Transverse colon (tissue), 4 donors: ENCODE data around the gene CRYBG1. TPM values are rescaled to one million over a fixed set of nuclear protein-coding genes. Genes with fewer than 3 reads are reported as not detected.

Experiments used
- DNase-seq: peaks from one replicate; pipeline ENCODE4 v3.0.0-alpha.2; 2019
- H3K27ac ChIP-seq, 4 donors: fragments of 200-600 bp; sonication (generic); 2 replicates each; pipeline ENCODE4 v1.5.1; 2016 to 2018; ENCODE audit warnings: inconsistent platforms in 4 of 4
- H3K27me3 ChIP-seq: fragments of 200-600 bp; sonication (generic); 2 replicates; pipeline ENCODE4 v1.5.1; 2017; ENCODE audit warnings: inconsistent platforms
- H3K36me3 ChIP-seq, 4 donors: fragments of 200-600 bp; sonication (generic); 2 replicates each; pipeline ENCODE4 v1.5.1; 2017 to 2019; ENCODE audit warnings: inconsistent platforms in 4 of 4
- H3K4me1 ChIP-seq, 4 donors: fragments of 200-600 bp; sonication (generic); 2 replicates each; pipeline ENCODE4 v1.5.1; 2017 to 2020; ENCODE audit warnings: inconsistent platforms in 4 of 4
- H3K4me3 ChIP-seq, 4 donors: fragments of 200-600 bp; sonication (generic); 1 replicate in 1 of 4; 2 replicates in 3 of 4; pipeline versions ENCODE4 v1.5.1 to v1.6.1; 2017 to 2019; ENCODE audit warnings: inconsistent platforms in 4 of 4
- H3K9me3 ChIP-seq, 2 donors: fragments of 200-600 bp; sonication (generic); 2 replicates each; pipeline ENCODE4 v1.5.1; 2017 to 2019; ENCODE audit warnings: inconsistent platforms in 2 of 2
- CTCF ChIP-seq, 5 experiments: fragments of 200-600 bp in 3 of 5; fragments of 450-650 bp in 2 of 5; sonication (generic) in 3 of 5; IDR thresholded peaks; 1 replicate in 2 of 5; 2 replicates in 3 of 5; pipeline ENCODE4 v1.5.1; 2016 to 2017; ENCODE audit warnings: antibody characterized with exemption in 5 of 5, inconsistent platforms in 3 of 5, mild to moderate bottlenecking in 2 of 5, moderate library complexity in 1 of 5
- EP300 ChIP-seq: sonication (generic); formaldehyde crosslinking; IDR thresholded peaks from one replicate; pipeline ENCODE4 v1.6.1; 2017; ENCODE audit warnings: antibody characterized with exemption, low read depth
- POLR2A ChIP-seq: fragments of 450-650 bp; IDR thresholded peaks from one replicate; pipeline ENCODE4 v1.6.1; 2016; ENCODE audit warnings: antibody characterized with exemption, mild to moderate bottlenecking, moderate library complexity
- POLR2AphosphoS5 ChIP-seq, 3 donors: sonication (generic); formaldehyde crosslinking; IDR thresholded peaks; one replicate each; pipeline ENCODE4 v1.6.1; 2016; ENCODE audit warnings: antibody characterized with exemption in 3 of 3
- WGBS, 2 donors: methylation state at CpG; one replicate each; pipeline ENCODE4 v1.1.5; 2018; ENCODE audit warnings: low coverage in 1 of 2; 5-methylcytosine and 5-hydroxymethylcytosine counted together
- in situ Hi-C, 4 donors: fragments of 200-750 bp; cut with MboI; loops; one replicate each; pipeline versions ENCODE4 v1.15.0 to v1.15.1; 2017; ENCODE audit warnings: low sequenced_read_pairs in 3 of 4, low pct_ligation_motif_present in 1 of 4, low pct_unique_long_range_greater_than_20kb in 1 of 4
- intact Hi-C: fragments of 100-400 bp; cut with DNase I; formaldehyde crosslinking; loops from one replicate; pipeline ENCODE4 v1.15.1; 2023; ENCODE audit warnings: low total_unique reads
- total RNA-seq, 4 donors: library from RNA; depleted of rRNA; stranded (reverse); fragments of >200 nt; gene quantifications; one replicate each; pipeline ENCODE4 v1.1.0, GENCODE V29; 2016

Gene CRYBG1
- total RNA-seq, result 100 to 1,000 TPM in 1 of 4 donors, 10 to 100 TPM in 3; 64.3 to 112 (median 70.2) TPM

- in situ Hi-C loops, result no loop called here
- TF ChIP-seq EP300, result no peak
- peak in 1 of 3 donors; percentile 14 for TF ChIP-seq POLR2AphosphoS5 (IDR thresholded peaks at IDR 0.05)
- TF ChIP-seq CTCF (IDR thresholded peaks at IDR 0.05), result peak; percentile 61 to 98 (median 85)
- TF ChIP-seq POLR2A, result no peak
- H3K9me3 ChIP-seq, result no peaks in the 10 kb centered on the region
- peaks cover 0 to 18% (median 14%) of the 10 kb centered on the region in 4 donors for H3K4me1 ChIP-seq
- WGBS, 2 donors, result 20% methylated on average over 1 of the region's 66 CpGs; no CpG with 5 or more reads in 1 of the 2 donors
- peaks cover 39% of the 10 kb centered on the region for H3K27me3 ChIP-seq
- DNase-seq, result peak; percentile 86
- H3K4me3 ChIP-seq, result peak within 1 kb of the TSS; percentile 42 to 70 (median 64)
- no peaks in the 10 kb centered on the region for H3K36me3 ChIP-seq
- intact Hi-C loops, result no loop called here
- peak within 1 kb of the TSS; percentile 48 to 78 (median 54) for H3K27ac ChIP-seq
These were observed at the start of gene CRYBG1 for GRCh38 chr6:106360410-106360988. Gene CRYBG1 (plus strand): TSS chr6:106360717. CDS start chr6:106360909, 192 bp downstream.

GRCh38 chr6:106315765-106316374 is 44.6 kb upstream of the CRYBG1 start:
- WGBS, 2 donors, result 63 to 69% methylated on average over 4 to 6 of the region's 6 CpGs
- no peak for DNase-seq
- no peak for TF ChIP-seq POLR2AphosphoS5 (IDR thresholded peaks at IDR 0.05)
- TF ChIP-seq POLR2A, result no peak
- TF ChIP-seq CTCF (IDR thresholded peaks at IDR 0.05), result no peak
- no peak for TF ChIP-seq EP300
- intact Hi-C loops, result no loop called here
- no peak overlapping the region for H3K27ac ChIP-seq
- in situ Hi-C loops, result no loop called here
- H3K4me3 ChIP-seq, result no peak overlapping the region
- no peaks in the 10 kb centered on the region for H3K9me3 ChIP-seq
- H3K27me3 ChIP-seq, result no peaks in the 10 kb centered on the region
- H3K4me1 ChIP-seq, result peaks cover 0 to 11% (median 3%) of the 10 kb centered on the region in 4 donors
- peaks cover 0 to 15% (median 7%) of the 10 kb centered on the region in 4 donors for H3K36me3 ChIP-seq

GRCh38 chr6:106316375-106316766 is 44.1 kb upstream of the CRYBG1 start:
- TF ChIP-seq EP300, result no peak
- no peak for DNase-seq
- Histone ChIP-seq H3K4me1 (peaks cover 0 to 11% (median 3%) of the 10 kb centered on the region in 4 donors), H3K27ac (no peak overlapping the region), H3K9me3 (no peaks in the 10 kb centered on the region), H3K4me3 (no peak overlapping the region), H3K27me3 (no peaks in the 10 kb centered on the region), H3K36me3 (peaks cover 0 to 15% (median 7%) of the 10 kb centered on the region in 4 donors)
- intact Hi-C loops, result no loop called here
- in situ Hi-C loops, result no loop called here
- 84 to 91% methylated on average over 3 of the region's 3 CpGs for WGBS, 2 donors

- Histone ChIP-seq H3K4me3 (no peak overlapping the region), H3K27ac (no peak overlapping the region), H3K27me3 (no peaks in the 10 kb centered on the region), H3K4me1 (peaks cover 0 to 6% (median under 1%) of the 10 kb centered on the region in 4 donors), H3K36me3 (peaks cover 0 to 15% (median 7%) of the 10 kb centered on the region in 4 donors), H3K9me3 (no peaks in the 10 kb centered on the region)
- in situ Hi-C loops (no loop called here), intact Hi-C loops (no loop called here)
- TF ChIP-seq CTCF (IDR thresholded peaks at IDR 0.05) (no peak), POLR2AphosphoS5 (IDR thresholded peaks at IDR 0.05) (no peak), EP300 (no peak), POLR2A (no peak)
- DNase-seq, result no peak
- WGBS, 2 donors, result 65 to 80% methylated on average over 2 of the region's 2 CpGs
These were observed 42.5 kb upstream of the CRYBG1 start for GRCh38 chr6:106318061-106318460.
